HuH-7.5 (cell line): Measurements from ENCODE around the gene MAN1B1.

Experiments
- DNase-seq: peaks from one replicate; pipeline ENCODE4 v3.0.0; 2011; ENCODE audit warnings: low spot score

Gene MAN1B1

DNA sequence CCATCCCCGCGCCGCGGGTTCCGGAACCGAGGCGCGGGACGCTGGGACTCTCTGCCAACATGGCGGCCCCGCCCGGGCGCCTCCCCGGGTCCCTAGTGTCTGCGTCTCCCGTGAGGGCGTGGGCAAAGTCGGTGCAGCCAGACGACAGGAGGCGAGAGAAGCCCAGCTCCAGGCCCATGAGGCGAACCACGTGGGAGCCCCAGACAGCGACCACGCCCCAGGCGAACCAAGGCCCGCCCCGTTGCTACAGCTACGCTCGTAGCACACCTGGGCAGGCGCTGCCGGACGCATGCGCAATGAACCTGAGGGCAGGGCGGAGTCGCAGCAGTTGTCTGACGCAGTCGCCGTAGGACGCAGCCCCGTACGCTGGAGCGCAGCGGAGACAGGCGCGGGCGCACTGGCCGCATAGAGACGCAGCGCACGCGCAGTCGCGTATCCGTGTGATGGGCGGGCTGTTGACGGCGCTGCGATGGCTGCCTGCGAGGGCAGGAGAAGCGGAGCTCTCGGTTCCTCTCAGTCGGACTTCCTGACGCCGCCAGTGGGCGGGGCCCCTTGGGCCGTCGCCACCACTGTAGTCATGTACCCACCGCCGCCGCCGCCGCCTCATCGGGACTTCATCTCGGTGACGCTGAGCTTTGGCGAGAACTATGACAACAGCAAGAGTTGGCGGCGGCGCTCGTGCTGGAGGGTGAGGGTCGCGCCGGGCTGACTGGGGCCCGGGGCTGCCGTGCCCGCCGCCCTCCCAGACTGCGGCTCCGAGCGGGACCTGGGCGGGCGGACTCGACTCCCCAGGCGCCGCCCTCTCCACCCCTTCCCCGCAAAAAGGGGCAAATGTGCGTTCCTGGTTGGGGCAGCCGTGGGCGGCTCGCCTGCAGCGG lies at the start of gene MAN1B1:
Gene MAN1B1, plus strand, starts transcription at position 455 of the 878 bp plus-strand sequence. Its CDS starts 15 bp downstream, at position 470.
- DNase-seq, result peak; percentile 98

DNA sequence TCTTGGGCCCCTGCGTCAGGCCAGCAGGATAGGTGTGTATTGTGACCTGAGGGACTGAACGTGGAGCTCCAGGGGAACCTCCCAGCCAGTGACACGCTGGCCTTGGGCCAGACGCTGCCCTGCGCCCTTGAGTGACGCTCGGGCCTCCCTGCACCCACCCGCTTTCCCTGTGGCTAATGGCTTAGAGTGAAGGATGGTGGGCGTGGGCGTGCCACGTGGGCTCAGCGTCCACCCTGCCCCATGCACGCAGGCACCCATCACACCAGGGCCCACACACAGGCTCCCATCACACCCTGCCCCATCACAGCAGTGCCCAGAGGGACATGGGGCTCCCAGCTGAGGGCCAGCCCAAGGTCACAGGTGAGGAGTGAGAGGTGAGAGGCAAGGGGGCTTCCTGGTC lies 49.8 kb upstream of the MAN1B1 start:
- no peak for DNase-seq

DNA sequence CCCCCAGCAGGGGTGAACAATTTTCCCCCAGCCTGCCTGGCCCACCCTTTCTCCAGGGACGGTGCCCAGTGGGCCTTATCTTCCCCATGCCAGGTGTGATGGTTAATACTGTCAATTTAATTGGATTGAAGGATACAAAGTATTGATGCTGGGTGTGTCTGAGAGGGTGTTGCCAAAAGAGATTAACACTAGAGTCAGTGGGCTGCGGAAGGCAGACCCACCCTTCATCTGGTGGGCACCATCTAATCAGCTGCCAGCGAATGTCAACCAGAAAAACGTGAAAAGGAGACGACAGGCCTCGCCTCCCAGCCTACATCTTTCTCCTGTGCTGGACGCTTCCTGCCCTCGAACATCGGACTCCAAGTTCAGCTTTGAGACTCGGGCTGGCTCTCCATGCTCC lies 49.3 kb upstream of the MAN1B1 start:
- DNase-seq, result no peak

DNA sequence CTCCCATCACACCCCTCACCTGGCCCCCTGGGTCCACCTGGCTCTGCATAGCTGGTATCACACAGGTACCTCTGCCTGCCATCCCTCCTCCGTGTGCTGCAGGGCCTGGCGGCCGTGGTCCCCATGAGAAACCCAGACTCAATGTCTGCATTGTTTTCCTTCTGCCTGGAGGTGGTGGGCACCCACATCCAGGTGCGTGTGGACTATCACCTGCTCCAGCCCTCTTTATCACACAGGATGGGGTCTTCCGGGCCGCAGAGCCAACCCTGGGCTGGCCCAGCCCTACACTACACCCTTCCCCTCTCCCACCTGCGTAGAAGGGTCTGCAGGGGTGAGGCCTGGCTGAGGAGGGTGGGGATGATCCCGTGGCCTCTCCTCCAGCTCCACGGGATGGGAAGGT lies 47.9 kb upstream of the MAN1B1 start:
- no peak for DNase-seq

DNA sequence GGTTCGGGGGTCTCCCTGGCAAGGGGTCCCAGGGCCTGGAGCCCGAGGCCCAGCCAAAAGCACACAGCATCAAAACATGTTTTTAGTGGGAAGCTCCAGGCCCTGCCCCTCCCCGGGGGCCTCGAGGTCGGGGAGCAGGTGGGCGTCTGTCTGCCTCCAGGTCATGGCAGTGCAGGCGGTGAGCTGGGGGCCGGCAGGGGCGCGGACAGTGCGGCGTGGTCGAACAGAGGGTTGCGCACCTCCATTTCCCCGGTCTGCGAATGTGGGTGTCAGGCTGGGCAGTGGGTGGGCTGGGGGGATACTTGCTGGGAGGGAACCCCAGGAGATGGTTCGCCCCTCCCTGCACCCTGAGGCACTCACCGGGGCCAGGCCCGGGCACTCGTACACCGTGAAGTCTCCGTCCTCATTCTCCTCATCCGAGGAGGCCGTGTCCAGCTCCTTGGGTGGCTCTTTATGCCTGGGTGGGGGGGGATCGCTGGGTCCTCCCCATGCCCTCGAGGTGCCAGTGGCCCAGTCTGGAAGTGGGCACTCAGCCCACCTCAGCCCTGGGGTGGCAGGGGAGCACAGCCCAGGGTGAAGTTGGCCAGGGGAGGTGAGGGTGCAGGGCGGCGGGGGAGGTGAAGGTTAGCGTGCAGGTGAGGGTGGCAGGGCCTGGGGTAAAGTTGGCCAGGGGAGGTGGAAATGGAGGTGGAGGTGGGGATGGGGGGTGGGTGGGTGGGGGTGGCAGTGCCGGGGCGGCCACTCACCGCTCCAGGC lies 47.0 kb upstream of the MAN1B1 start:
- no peak for DNase-seq

DNA sequence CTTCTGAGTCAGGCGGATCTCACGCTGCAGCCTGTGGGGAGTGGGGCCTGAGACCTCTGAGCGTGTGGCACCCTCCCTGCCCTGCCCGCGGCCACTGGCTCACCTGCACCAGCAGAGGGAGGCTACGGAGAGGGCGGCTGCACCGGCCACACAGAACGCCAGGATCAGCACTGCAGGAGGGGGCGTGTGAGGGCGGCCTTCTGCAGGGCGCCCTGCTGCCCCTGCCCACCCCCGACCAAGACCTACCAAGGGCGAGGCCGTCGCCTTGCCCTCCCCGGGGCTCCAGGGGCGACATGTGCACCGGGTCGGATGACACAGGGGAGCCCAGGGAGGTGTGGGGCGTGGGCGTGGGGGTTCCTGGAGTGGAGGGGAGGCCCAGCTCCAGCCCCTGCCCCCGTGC lies 46.2 kb upstream of the MAN1B1 start:
- DNase-seq, result no peak

DNA sequence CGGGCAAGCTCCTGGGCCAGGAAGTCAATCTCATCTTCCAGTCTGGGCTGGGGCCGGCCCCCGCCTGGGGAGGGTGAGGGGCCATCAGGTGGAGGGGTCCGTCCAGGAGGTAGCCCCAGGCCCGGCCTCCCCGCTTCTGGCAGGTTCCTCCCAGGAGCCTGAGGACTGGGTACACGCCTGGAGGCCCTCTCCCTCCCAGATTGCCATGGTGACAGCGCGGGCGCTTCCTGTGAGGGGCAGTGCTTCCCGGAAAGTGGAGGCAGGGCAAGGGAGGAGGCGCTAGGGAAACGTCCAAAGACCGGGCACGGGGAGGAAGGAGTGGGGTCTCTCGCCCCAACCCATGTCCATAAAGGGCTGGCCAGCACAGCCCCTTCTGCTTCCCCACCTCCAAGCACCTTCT lies 45.7 kb upstream of the MAN1B1 start:
- no peak for DNase-seq

DNA sequence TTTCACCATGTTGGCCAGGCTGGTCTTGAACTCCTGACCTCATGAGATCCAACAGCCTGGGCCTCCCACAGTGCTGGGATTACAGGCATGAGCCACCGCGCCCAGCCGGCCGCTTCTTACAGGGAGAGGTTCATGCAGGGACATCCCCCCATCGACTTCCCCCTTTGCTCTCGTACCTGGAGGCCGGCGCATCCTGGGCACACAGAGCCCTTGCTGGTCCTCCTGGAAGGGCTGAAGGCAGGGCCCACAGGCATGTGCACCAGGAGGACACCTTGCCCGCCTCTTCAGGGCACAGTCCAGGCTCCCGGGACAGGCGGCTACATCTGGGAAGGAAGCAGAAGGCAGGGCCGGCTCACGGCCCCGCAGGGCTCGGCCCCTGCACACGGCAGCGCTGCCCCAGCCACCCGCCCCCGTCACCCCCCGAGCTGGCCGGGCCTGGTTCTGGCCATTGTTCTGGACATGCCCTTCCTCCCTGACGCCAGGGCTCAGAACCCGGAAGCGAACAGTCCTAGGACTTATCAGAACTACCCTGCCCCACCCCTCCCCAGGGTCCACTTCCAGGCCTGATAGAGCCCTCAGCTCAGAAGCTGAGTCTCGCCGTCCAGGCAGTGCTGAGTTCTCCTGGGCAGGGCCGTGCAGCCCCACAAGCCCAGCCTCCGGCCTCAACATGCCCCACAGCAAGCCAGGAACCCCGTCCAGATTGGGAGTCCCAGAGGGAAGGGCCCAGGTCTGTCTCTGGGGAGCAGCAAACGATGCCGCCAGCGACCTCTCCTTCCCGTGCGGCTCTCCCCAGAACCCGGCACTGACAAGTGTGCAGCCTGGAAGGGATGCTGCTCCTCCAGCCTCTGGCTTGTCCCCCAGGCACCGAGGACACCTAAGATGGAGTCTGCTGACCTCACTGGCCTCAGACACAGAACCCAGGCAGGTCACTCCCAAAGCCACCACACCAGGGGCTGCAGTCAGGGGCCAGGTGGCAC lies 43.7 kb upstream of the MAN1B1 start:
- DNase-seq, result no peak

DNA sequence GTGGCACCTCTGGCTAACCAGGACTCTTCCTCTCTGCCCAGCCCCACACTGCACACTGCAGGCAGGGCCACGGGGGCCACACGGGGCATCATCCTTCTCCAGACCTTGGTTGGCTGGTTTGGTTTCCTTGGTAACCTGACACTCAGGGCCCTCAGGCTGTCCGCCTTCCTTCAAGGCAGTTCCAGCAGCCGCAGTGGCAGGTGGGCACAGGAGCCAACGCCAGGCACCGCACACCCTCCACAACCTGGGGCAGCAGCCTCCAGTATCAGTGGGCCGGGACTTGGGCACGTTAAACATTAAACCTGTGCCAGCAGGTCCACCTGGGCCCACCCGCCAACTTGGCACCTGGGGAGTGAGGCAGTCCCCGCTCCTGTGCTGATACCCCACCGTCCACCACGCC lies 42.7 kb upstream of the MAN1B1 start:
- DNase-seq, result no peak

DNA sequence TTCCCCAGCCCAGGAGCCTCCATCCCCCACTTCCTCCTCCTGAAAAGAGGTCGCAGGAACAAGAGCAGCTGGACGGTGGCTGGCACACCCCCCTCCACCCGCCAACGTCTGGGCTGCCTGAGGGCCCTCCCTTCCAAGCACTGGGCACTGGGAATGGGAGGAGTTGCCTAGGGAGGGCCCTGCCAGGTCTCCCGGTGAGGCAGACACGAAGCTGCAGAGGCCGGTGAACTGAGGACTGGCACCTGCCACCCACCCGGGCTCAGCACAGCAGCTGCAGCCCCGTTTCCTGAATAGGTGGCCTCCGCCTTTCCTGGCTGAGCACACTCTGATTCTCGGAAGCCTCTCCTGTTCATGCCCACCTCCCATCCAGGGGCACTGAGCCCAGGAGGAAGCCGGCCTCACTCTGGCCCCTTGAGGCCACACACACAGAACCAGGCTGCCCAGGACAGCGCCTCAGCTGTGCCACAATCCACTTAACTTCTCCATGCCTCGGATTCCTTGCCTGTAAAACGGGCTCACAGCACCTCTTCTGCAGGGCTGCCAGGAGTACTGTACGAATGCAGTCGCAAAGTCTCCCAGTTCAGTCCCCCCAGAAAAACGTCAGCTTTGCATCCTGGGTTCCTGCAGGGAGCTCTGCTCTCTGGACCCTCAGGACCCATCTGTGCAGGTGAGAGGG lies 42.1 kb upstream of the MAN1B1 start:
- DNase-seq, result no peak

DNA sequence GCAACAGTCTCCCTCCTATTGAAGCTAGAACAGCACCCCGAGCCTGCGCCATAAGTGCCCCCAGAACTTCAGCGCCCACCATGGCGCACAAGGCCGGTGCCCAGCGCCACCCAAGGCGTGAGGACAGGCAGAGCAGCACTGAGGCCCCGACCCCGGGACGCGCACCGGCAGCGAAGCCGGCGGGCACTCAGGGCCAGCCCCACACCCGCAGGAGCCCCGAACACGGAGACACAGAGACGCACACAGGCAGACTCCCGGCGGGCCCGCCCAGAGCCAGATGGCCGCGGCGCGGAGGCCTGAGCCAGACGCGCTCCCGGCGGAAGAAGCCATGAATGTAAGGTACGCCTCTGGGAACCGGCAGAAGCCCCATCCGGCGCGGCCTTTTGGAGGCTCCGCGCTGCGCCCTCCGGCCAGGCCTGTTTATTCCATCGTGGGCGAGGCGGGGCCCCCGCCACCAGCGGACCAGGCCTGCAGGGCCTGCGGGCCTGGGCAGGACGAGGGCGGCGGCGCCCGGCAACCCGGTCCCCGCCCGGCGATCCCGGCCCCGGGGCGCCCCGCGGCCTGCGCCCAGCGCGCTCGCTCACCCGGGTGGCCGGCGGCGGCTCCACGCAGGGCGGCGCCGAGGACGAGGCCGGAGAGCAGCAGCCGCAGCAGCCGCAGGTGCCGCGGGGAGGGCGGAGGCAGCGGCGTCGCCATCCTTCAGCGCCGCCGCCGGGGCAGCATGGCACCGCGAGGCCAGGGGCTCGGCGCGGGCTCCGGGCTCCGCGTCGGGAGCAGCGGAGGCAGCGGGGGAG lies 41.3 kb upstream of the MAN1B1 start:
- DNase-seq, result no peak

DNA sequence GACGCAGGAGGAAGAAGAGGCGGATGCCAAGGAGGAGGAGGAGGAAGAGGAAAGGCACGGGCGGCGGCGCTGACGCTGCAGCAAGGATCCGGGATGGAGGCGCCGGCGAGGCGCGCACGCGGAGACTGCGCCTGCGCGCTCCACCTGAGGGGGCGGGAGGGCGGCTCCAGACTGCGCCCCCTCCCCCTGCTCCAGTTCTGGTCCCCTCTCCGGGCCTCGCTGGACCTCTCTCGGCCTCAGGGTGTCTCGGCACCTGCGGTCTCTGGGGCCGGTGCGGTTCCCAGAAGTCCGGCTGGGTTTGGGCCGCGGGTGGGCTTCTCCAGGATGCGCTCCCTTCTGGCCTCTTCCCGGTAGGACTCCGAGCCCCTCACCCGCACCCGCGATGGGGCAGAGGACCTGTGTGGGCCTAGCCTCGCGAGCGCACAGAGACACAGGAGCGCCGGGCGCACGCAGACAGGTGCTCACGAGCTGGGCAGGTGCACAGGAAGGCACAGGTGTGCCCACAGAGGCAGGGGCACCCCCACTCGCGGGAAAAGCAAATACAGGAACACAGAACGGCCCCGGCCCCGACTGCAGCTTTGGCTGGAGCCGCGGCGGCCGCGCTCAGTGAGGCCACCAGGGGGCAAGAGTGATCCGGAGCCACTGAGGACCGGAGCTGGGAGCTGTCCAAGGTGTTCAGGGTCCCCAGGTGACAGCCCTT lies 40.5 kb upstream of the MAN1B1 start, which contains the start of gene NPDC1:
Gene NPDC1, minus strand, starts transcription at position 90 of the 700 bp plus-strand sequence. CDS start 188 bp downstream, outside the sequence.
- peak; percentile 99 for DNase-seq

DNA sequence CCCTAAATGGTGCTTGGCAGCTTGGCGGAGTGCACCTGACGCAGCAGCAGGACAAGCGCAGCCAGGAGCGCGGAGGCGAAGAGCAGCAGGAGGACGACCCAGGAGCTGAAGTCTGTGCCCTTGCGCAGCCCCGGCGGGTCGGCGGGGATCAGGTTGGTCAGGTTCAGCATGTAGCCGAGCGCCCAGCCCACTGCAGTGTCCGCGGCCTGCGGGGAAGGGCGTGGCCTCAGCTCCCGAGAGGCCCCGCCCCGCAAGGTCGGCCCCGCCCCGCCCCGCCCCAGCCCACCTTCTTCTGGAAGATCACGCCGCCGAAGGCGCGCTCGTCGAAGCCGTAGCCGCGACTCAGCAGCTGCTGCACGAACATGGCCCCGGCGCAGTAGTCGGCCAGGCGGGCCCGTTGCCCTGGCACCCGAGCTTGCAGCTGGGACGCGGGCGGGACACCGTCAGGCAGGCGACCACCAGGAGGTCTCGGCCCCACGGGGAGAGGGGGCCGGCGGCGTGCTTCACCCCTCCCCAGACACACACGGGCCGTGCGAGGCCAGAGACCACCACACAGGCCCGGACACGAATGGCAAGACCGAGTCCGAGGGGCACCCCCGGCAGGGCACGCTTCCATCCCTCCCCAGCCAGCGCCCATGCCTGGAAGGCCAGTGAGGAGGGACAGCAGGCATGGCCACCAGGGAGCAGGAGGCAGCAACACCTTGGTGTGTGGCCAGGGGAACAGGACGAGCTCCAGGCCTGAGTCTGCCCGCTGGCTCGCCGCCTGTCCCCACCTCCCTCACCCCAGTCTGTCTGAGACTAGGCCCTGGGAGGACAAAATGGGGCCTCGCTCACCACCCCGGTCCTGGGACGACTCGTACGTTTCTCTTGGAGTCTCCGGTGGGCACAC lies 37.9 kb upstream of the MAN1B1 start:
- no peak for DNase-seq

DNA sequence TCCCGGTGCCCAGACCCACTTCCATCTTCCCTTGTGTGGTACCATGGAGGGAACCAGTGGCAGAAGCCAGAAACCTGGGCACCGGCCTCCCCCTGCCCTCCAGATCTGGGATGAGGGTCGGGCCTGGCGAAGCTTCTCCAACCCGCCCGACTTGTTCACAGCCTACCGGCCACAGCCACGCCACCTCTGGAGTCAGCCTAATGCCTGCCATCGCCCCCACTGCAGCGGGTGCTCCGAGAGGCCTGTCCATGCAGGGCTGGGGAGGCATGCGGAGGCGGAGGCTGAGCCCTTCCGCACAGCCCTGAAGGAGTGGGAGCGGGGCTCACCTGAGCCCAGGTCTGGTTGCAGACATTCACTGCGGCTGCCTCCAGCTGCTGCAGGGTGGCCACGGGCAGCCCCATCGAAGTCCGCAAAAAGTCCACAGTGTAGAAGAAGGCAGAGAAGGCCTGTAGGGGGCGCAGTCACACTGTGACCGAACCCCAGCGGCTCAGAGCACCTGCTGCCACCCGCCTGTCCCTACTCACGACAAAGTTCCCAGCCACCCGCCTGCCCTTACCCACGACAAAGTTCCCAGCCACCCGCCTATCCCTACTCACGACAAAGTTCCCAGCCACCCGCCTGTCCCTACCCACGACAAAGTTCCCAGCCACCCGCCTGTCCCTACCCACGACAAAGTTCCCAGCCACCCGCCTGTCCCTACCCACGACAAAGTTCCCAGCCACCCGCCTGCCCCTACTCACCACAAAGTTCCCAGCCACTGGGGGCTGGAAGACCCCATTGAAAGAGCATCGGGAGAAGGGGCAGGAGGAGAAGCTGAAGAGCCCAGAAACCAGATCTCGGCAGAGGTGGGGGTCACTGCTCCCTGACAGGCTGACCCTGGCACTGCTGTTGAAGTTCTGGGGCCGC lies 37.0 kb upstream of the MAN1B1 start:
- peak; percentile 94 for DNase-seq

DNA sequence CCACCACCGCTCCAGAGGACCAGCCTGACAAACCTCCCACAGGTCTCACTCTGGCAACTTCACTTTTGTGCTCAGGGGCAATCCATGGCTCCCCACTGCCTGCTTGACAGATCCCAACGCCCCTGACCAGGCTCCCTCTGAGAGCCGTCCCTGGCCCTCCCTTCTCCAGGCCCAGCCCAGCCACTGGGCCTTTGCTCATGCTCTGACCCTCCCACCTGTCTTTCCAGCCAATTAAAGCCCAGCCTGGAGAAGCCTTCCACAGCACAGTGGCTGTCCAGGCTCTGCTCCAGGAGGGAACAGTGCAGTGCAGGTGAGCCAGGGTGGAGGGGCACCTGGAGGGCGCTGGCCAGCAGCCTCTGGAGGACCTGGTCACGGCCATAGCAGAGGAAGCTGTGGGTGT lies 36.2 kb upstream of the MAN1B1 start:
- DNase-seq, result no peak

DNA sequence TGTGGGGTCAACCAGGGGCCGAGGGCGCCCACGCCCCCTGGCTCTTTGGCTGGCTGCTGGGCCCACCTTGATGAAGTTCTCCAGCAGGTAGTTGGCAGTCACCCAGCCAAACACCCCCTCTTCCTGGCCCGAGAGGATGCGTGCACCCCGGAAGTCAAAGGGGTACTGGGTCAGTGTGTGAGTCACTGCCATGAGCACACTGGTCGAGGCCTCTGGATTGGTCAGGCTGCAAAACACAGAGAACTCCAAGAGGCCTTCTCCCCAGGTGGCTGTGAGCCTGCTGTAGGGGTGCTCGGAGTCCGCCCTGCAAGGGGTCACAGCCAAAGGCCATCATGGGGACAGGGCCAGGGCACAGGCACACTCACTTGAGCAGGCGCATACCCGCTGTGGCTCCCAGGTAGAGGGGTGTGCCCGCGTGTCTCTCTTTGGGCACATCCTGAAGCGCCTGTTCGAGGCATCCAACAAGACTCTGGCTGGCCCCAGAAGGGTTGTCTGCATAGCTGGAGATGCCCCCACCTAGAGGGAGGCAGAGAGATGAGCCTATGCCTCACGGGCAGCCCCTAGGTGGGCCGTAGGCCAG lies 35.5 kb upstream of the MAN1B1 start:
- DNase-seq, result no peak

DNA sequence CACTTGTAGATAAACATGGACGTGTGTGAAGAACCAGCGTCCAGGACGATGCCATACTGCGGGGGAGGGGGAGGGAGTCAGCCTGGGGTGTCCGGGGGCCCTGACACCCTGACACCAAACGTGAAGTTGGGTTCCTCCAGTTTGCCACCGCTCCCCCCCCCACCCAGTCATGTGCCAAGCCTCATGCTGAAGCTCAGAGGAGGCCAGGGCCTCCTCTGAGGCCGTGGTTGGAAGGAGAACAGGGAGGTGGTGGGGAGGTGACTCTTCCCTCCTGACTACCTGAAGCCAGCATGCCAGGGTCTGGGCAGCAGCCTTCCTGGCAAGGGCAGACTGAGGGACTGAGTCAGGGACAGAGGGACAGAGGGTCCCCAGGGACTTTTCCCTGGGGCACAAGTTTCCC lies 34.5 kb upstream of the MAN1B1 start:
- DNase-seq, result no peak
